HFF-Myc (cell line): ENCODE results near the gene COA1.

ENCODE experiments used
- DNase-seq: peaks from one replicate; pipeline ENCODE4 v3.0.0-alpha.2; 2011; ENCODE audit warnings: low read depth; ENCODE audit errors: extremely low read depth
- H3K4me3 ChIP-seq: replicated peaks from 2 replicates; pipeline ENCODE4 v1.5.1; 2011; ENCODE audit warnings: low read depth, mild to moderate bottlenecking, control low read depth, low read length
- TF ChIP-seq, protein P1 (sequence below): IDR thresholded peaks from 2 replicates; pipeline ENCODE4 v1.5.1; 2012; ENCODE audit warnings: mild to moderate bottlenecking, low read depth, low read length, control low read depth; ENCODE audit errors: missing control alignments

The COA1 gene

DNA sequence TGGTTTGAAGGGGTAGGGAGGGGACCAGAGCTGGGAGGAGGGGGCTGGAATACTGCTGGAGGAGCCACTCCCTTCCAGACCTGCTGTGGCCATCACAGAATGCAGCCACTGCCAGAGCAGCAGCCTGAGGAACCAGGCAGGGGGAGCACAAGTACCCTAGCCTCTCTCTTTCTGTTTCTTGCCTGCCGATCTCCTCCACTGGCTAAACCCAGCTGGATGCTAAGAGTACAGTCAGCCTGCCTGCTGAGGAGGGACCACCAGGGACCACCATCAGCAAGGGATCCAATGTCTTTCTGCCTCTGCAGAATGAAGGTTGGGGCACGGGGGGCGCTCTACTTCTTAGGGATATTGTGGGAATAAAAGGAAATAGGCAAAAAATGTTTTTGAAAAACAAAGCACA lies 33.9 kb upstream of the COA1 start:
- DNase-seq, result no peak
- TF ChIP-seq, protein P1, sequence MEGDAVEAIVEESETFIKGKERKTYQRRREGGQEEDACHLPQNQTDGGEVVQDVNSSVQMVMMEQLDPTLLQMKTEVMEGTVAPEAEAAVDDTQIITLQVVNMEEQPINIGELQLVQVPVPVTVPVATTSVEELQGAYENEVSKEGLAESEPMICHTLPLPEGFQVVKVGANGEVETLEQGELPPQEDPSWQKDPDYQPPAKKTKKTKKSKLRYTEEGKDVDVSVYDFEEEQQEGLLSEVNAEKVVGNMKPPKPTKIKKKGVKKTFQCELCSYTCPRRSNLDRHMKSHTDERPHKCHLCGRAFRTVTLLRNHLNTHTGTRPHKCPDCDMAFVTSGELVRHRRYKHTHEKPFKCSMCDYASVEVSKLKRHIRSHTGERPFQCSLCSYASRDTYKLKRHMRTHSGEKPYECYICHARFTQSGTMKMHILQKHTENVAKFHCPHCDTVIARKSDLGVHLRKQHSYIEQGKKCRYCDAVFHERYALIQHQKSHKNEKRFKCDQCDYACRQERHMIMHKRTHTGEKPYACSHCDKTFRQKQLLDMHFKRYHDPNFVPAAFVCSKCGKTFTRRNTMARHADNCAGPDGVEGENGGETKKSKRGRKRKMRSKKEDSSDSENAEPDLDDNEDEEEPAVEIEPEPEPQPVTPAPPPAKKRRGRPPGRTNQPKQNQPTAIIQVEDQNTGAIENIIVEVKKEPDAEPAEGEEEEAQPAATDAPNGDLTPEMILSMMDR, result no peak
- no peak overlapping the region for H3K4me3 ChIP-seq

DNA sequence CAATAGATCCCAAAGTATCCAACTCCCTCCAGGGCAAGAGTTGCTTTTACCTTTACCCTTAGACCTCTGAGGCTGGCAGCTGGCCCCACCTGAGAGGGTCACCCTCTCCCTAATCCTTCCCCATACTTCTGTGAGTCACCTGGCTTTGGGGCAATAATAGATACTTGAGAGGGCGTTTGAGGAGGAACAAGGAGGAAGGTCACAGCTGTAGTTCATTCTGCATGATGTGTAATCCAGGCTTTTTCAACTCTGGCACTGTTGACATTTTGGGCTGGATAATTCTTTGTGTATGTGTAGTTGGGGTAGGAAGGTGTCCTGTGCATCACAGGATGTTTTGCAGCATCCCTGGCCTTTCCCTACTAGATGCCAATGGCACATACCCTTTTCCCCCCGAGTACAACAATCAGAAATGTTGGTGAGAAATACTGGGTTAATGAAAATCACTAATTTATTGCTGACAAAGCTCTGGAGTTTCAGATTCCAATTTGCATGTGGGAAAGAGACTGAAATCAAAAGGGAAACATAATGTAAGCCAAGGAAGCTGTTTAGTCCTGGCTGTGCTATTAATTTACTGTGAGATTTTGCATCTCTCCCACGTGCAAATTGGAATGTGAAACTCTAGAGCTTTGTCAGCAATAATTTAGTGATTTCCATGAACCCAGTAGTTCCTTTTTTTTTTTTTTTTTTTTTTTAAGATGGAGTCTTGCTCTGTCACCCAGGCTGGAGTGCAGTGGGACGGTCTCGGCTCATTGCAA lies 32.8 kb upstream of the COA1 start:
- DNase-seq, result no peak
- no peak overlapping the region for H3K4me3 ChIP-seq
- TF ChIP-seq, protein P1, result no peak

- TF ChIP-seq, protein P1, result no peak
- no peak overlapping the region for H3K4me3 ChIP-seq
- no peak for DNase-seq
Observed at GRCh38 chr7:43761382-43761781, 32.1 kb upstream of the COA1 start.

GRCh38 chr7:43760861-43761260 lies 31.5 kb upstream of the COA1 start:
- TF ChIP-seq, protein P1, result no peak
- no peak for DNase-seq
- no peak overlapping the region for H3K4me3 ChIP-seq

DNA sequence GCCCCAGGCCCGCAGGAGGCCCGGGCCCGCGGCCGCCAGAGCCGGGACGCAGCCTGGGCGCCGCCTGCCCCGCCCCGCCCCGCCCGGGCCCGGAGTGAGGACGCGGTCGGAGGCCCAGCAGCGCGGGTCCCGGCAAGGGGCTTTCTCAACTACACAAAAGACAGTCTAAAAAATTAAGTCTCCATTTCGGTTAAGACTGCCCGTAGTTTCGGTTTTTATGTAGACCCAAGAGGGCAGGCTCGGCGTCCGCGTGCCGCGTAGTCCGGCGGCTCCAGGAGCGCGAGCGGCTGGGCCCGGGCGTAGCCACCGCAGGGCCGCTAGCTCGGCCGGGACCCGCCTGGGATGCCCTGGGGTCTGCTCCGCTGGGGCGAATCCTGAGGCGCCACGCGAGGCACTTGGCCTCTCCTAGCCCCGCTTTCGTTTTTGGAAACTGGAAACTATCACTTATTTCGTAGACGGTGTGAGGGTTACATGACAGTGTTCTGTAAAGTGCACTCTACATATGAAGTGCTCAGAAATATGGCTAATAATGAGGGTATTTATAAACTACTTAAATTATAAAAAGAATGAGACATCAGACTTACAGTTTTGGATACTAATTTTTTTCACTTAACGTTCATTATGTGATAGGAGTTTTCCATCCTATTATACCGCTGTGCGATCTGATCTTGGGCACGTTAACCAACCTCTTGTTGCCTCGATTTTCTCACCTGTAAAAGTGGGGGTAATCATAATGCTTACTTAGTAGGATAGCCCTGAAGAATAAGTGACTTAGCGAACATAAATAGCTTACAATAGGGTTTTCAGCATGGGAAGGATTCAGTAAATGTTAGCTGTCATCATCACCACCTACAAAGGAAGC lies 29.7 kb upstream of the COA1 start:
- no peak for DNase-seq
- H3K4me3 ChIP-seq, result peak overlapping the region; percentile 67
- TF ChIP-seq, protein P1, result no peak

- TF ChIP-seq, protein P1, result no peak
- peak within 1 kb of the TSS; percentile 67 for H3K4me3 ChIP-seq
- no peak for DNase-seq
Observed at GRCh38 chr7:43758029-43758821, 28.9 kb upstream of the COA1 start, which contains the start of gene BLVRA. Gene BLVRA (plus strand): TSS chr7:43758680. CDS start chr7:43771159, 12,479 bp downstream.
